AG04449 (cell line): ENCODE data around the gene CD2AP.

Source experiments
- CTCF ChIA-PET: fragments of 350-600 bp; formaldehyde crosslinking; extraction: SDS; loops from one replicate; lab custom pipeline; 2021; ENCODE audit warnings: antibody characterized with exemption; lab: Yijun Ruan, JAX
- POLR2A ChIA-PET: fragments of 400-600, 350-600 bp; formaldehyde crosslinking; extraction: SDS; loops from one replicate; lab custom pipeline; 2020; ENCODE audit warnings: antibody characterized with exemption, inconsistent platforms; lab: Yijun Ruan, JAX
- DNase-seq: peaks from one replicate; pipeline ENCODE4 v3.0.0-alpha.2; 2010; ENCODE audit warnings: low read depth, low spot score
- H3K4me3 ChIP-seq: 2 replicates; pipeline ENCODE4 v1.5.1; 2011; ENCODE audit warnings: low read depth, mild to moderate bottlenecking, control low read depth, low read length
- CTCF ChIP-seq: IDR thresholded peaks from one replicate; pipeline ENCODE4 v1.5.1; 2011; ENCODE audit warnings: mild to moderate bottlenecking, moderate library complexity, low read length, control low read depth, inconsistent platforms; ENCODE audit not compliant: insufficient read depth; ENCODE audit errors: missing control alignments

The CD2AP gene

GRCh38 chr6:47650553-47651432 lies 173.2 kb downstream of the CD2AP start:
- POLR2A ChIA-PET, result no interaction called here
- CTCF ChIA-PET, result interaction anchor here (0.6 to 2.5 kb wide), 6 partner anchors 10 to 553 kb away, joined by 3 to 10 read pairs (median 3); no protein-coding TSS in a partner anchor
- TF ChIP-seq CTCF, result no peak
- no peak overlapping the region for H3K4me3 ChIP-seq
- DNase-seq, result no peak

GRCh38 chr6:47651505-47651944 lies 173.9 kb downstream of the CD2AP start:
- no peak for DNase-seq
- CTCF ChIA-PET, result interaction anchor here (1.4 to 2.5 kb wide), 5 partner anchors 20 to 554 kb away, joined by 3 to 10 read pairs (median 5); no protein-coding TSS in a partner anchor
- peak overlapping the region; percentile 27; the same call in 1 of the 2 replicates for H3K4me3 ChIP-seq

GRCh38 chr6:47653706-47654105 lies 176.1 kb downstream of the CD2AP start:
- H3K4me3 ChIP-seq, result no peak overlapping the region
- CTCF ChIA-PET, result interaction anchor here (1.1 kb wide), 1 partner anchor 127 kb away, joined by 3 read pairs; no protein-coding TSS in a partner anchor
- no peak for TF ChIP-seq CTCF
- no peak for DNase-seq
- POLR2A ChIA-PET, result no interaction called here

More at GRCh38 chr6:47651505-47651944, 173.9 kb downstream of the CD2AP start:
- POLR2A ChIA-PET, result no interaction called here
- no peak for TF ChIP-seq CTCF

DNA sequence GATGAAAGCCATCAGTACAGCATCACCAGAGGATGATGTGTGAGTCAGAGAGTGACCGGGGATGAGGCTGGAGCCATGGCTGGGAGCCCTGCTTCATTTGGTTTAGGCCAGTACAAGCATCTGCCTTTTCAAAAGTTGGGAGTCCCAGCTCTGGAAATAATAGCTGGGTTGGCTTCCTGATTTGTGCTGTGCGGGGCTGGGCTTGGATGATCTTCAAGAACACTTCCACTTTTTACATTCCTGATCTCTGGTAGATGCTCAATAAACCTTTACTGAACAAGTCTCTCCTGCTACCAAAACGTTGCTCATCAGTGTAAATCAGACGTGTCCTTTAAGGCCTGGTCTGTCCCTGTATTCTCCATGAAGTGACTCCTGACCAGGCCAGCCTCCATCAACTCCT lies 176.7 kb downstream of the CD2AP start:
- DNase-seq, result no peak
- CTCF ChIA-PET, result interaction anchor here (1.1 kb wide), 1 partner anchor 126 kb away, joined by 3 read pairs; no protein-coding TSS in a partner anchor
- no peak overlapping the region for H3K4me3 ChIP-seq
- no peak for TF ChIP-seq CTCF
- POLR2A ChIA-PET, result no interaction called here

GRCh38 chr6:47655719-47656595 lies 178.4 kb downstream of the CD2AP start:
- ChIA-PET POLR2A (no interaction called here), CTCF (interaction anchor here (1.3 kb wide), 1 partner anchor 124 kb away, joined by 3 read pairs; no protein-coding TSS in a partner anchor)
- no peak for DNase-seq
- no peak for TF ChIP-seq CTCF
- no peak overlapping the region for H3K4me3 ChIP-seq
